Epithelial cell of prostate (primary cell): Measurements from ENCODE around the gene PNMA8B.

Experiments
- DNase-seq: peaks from one replicate; pipeline ENCODE4 v3.0.0-alpha.2; 2011; ENCODE audit warnings: low read depth, low spot score
- H3K27ac ChIP-seq: fragments of 450-650 bp; 2 replicates; pipeline ENCODE4 v1.5.1; 2017; ENCODE audit warnings: mild to moderate bottlenecking

PNMA8B gene

DNA sequence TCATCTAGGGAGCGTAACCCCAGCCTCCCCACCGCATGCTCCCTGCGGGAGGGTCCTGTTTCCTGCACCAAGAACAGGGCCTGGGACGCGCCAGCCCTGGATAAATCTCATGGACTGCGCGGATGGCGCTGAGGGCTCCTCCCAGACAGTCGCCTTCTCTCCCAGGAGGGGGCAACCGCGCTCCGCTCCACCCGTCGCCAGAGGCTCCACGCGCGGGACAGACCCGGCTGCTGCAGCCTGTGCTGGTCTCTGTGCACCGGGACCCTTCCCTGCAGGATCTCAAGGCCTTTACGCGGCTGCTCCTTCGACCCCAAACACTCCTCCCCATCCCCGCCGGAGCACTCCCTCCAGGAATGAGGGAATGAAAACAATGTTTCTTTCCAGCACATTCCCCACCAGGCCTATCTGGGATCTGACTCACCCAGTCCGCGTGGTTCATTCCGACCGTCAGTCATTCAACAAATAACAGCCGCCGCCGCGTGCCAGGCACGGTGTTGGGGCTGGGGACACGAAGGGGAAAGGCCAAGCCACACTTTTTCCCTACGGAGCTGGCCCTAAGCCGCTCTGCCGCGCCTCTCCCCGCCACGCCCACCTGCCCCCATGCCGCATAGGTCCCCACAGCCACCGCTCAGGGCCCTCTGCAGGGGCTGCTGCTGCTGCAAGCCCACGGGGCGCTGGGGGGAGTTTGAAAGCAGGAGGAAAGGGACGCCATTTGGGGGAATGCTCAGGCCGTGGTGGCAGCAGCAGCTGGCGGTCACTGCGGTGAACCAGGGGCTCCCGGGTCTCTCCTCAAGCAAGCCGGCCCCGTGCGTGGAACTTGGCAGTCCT lies 6.0 kb downstream of the PNMA8B start:
- no peak for DNase-seq
- no peak overlapping the region for H3K27ac ChIP-seq

GRCh38 chr19:46488551-46488950 lies 7.1 kb downstream of the PNMA8B start:
- DNase-seq: no peak
- H3K27ac ChIP-seq: no peak overlapping the region

GRCh38 chr19:46487802-46488445 lies 7.7 kb downstream of the PNMA8B start:
- DNase-seq: no peak
- H3K27ac ChIP-seq: no peak overlapping the region

- DNase-seq: no peak
- H3K27ac ChIP-seq: no peak overlapping the region
These were observed 8.4 kb downstream of the PNMA8B start for GRCh38 chr19:46487178-46487801.

GRCh38 chr19:46486358-46486757 lies 9.3 kb downstream of the PNMA8B start:
- no peak overlapping the region for H3K27ac ChIP-seq
- DNase-seq: no peak

- DNase-seq: no peak
- no peak overlapping the region for H3K27ac ChIP-seq
These were observed 11.0 kb downstream of the PNMA8B start for GRCh38 chr19:46484656-46485055.

DNA sequence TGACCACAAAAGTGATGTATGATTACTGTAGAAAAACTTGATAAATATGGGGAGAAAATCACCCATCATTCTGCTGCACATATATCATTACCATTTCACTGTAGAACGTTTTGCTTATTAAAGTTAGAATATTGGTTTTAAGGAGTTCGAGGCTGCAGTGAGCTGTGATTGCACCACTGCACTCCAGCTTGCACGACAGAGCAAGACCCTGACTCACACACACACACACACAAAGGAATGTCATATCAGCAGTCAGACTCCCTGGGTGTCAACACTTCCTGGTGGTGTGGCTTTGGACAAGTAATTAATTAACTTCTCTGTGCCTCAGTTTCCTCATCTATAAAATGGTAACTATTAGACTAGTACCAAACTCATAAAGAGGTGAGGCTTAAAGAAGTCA lies 13.0 kb downstream of the PNMA8B start:
- no peak overlapping the region for H3K27ac ChIP-seq

GRCh38 chr19:46481947-46482346 lies 13.7 kb downstream of the PNMA8B start:
- no peak overlapping the region for H3K27ac ChIP-seq
- no peak for DNase-seq

More for the DNA sequence above, 13.0 kb downstream of the PNMA8B start:
- DNase-seq: no peak

GRCh38 chr19:46481223-46481848 lies 14.3 kb downstream of the PNMA8B start:
- no peak for DNase-seq
- H3K27ac ChIP-seq: no peak overlapping the region

DNA sequence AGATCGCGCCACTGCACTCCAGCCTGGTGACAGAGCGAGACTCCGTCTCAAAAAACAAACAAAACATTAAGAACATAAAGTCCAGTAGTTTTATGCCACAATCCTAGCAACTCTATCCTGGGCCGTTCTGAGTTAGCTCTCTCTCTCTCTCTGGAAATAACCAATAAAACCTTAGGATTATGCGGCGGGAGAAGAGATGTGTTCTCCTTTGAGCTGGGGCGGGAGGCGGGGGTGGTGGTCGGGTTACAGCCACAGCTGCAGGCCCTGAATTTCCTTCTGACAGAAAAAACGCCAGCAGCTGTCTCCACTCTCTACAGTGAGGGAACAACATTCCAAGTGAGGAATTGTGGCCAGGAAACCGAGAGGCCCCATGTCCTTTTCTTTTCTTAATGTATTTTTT lies 15.3 kb downstream of the PNMA8B start:
- no peak overlapping the region for H3K27ac ChIP-seq
- DNase-seq: no peak

GRCh38 chr19:46478356-46478986 lies 17.2 kb downstream of the PNMA8B start:
- no peak overlapping the region for H3K27ac ChIP-seq
- DNase-seq: no peak

DNA sequence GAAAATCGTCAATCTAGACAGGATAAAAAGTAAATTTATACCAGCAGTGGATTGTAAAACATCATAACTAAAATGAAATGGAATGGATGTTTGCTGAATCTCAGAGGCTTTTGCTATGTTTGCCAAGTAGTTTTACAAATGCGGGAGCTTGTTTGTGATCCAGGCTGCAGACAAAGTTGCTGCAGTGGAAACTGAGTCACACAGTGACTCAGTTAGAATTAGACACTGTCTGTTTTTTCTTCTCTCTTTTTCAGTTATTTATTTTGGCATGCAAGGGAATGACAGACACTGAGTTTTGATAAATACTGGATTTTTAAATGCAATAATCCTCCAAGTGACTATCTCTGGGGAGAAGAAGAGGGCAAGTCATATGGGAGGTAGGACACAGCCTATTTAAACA lies 19.7 kb downstream of the PNMA8B start:
- no peak overlapping the region for H3K27ac ChIP-seq
- no peak for DNase-seq

- DNase-seq: peak; percentile 60
- peak overlapping the region; percentile 81 for H3K27ac ChIP-seq
These were observed 21.5 kb downstream of the PNMA8B start for GRCh38 chr19:46474211-46474610.

DNA sequence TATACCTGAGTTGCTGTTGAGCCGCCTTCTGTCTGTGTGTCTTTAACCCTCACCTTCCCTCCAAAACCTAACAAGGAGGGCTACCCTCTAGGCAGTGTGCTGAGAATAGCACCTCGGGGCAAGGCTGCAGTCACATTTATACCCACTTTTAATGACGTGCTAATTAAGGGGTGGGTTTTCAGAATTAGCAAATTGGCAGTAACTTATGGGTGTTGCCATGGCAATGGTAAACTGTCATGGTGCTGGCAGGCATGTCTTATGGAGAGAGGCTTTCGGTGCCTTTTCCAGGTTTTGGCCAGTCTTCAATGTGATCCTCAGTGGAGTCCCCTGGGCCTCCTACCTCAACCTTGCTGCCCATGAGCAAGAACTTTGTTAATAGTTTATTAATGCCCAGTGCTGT lies 23.1 kb downstream of the PNMA8B start:
- H3K27ac ChIP-seq: no peak overlapping the region
- DNase-seq: no peak

DNA sequence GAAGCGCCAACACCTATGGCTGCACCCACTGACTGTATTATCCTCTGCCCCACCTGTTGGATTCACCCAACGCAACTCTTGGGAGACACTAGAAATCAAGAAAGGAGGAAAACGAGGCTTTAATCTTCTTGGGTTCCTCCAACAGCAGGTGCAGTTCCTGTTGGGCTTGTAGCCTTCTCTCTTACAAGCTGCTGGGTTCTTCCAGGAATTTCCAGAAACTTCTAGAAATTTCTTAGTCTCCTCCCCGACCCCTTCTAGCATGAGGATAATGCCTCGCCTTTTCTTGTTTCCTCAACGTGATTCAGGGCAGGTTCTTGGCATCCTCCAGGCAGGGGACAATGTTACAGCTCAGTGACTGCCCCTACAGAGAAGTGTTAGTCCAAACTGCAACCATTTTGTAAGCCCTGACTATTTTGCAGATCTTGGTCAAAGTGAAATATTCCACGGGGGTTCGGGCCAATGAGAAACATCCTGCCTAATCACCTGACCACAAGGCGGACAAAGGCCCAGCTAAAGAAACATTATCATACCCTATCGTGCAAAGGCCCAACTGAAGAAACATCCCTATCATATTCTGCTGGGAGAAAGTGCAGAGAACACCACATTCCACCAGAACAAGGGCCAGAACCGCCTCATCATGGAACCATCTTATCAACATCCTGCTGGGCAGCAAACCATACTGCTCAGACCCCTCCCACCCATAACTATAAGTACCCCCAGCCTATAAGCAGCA lies 23.7 kb downstream of the PNMA8B start:
- H3K27ac ChIP-seq: no peak overlapping the region
- DNase-seq: no peak

- H3K27ac ChIP-seq: no peak within 1 kb of the TSS
- no peak for DNase-seq
These were observed 24.4 kb downstream of the PNMA8B start, which contains the start of gene PNMA8A for GRCh38 chr19:46471116-46471733. TSS of gene PNMA8A (minus strand) at chr19:46471563. CDS start at chr19:46471035, 528 bp downstream.

DNA sequence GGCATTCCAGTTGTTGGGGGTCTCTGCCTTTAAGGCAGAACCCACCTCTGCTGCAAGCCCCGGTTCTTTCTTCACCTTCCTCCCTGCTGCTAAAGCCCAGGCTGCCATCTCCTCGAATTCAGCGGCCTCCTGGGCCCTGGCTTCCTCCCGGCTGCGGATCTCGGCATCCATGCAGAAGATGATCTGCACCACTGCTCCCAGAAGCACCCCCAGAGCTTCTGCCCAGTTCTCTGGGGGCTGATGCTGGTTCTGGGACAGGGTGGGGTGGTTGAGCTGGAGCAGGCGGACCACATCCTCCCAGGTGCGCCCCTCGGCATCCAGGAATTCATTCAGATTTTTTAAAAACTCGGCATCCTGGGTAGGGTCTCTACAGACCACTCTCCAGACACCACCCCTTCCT lies 25.3 kb downstream of the PNMA8B start:
- no peak for DNase-seq
- no peak overlapping the region for H3K27ac ChIP-seq

DNA sequence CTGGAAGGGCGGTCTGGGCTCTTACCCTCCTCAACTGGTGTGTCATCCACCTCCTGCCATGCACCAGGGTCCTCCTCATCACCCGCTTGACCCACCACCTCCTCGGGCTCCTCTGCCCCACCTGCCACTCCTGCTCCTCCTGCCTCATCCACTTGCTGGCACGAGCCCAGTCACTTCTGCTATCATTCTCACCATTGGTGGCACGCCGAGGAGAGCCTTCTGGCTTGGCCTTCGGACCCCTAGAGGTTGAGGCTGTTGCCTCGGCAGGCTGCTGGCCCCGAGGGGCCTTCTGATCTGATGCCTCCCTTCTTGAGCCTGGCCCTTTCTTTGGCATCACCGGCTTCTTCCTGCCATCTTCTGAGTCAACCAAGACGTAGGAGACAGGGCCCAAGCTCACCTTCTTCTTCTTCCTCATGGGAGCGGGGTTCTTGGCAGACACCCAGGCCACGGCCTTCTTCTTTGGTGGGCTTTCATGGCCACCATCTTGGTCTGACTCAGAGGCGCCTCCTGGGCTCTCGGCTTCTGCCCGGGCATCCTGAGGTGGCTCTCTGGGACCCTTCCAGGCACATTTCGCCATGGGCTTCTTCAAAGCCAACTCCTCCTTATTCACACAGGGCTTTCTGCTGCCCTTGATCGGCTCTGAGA lies 26.0 kb downstream of the PNMA8B start:
- DNase-seq: no peak
- no peak overlapping the region for H3K27ac ChIP-seq
